ENCODE results near the gene RPL7A.

DNA sequence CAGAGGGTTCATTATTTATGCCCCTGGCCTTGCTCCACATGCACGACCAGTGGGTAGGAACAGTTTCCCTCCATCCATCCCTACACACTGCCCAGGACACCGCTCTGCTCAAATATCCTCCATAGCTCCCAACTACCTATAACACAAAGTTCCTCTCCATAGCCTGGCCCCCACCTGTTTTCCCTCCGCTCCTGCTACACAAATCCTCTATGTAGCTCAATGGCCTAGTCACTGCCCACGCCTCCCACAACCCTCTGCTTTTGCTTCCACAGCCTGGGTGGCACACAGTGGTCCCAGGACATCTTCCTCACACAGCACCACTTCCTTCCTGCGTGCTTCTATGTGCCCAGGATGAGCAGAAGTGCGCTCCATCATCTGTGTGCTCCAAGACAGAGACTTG lies 49.4 kb downstream of the RPL7A start:
- TF ChIP-seq, protein P1, sequence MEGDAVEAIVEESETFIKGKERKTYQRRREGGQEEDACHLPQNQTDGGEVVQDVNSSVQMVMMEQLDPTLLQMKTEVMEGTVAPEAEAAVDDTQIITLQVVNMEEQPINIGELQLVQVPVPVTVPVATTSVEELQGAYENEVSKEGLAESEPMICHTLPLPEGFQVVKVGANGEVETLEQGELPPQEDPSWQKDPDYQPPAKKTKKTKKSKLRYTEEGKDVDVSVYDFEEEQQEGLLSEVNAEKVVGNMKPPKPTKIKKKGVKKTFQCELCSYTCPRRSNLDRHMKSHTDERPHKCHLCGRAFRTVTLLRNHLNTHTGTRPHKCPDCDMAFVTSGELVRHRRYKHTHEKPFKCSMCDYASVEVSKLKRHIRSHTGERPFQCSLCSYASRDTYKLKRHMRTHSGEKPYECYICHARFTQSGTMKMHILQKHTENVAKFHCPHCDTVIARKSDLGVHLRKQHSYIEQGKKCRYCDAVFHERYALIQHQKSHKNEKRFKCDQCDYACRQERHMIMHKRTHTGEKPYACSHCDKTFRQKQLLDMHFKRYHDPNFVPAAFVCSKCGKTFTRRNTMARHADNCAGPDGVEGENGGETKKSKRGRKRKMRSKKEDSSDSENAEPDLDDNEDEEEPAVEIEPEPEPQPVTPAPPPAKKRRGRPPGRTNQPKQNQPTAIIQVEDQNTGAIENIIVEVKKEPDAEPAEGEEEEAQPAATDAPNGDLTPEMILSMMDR (conservative IDR thresholded peaks at IDR 0.05) = no peak
- TF ChIP-seq ZFX (IDR thresholded peaks at IDR 0.05) = no peak

All from C4-2B (cell line).